KMS-11 (cell line): ENCODE data around the gene ZRANB2.

Experiments
- H2AFZ ChIP-seq: fragments of 200-600 bp; sonication (generic); 2 replicates; pipeline ENCODE4 v1.6.1; 2016; ENCODE audit warnings: antibody characterized with exemption, mixed run types, low read depth
- H3K27ac ChIP-seq: fragments of 200-600 bp; sonication (generic); 2 replicates; pipeline ENCODE4 v1.6.1; 2016; ENCODE audit warnings: mild to moderate bottlenecking, mixed run types
- H3K27me3 ChIP-seq: fragments of 200-600 bp; sonication (generic); 2 replicates; pipeline ENCODE4 v1.6.1; 2017; ENCODE audit warnings: mild to moderate bottlenecking, low read depth, mixed run types, moderate library complexity; ENCODE audit not compliant: insufficient read depth
- H3K36me3 ChIP-seq: fragments of 200-600 bp; sonication (generic); 2 replicates; pipeline ENCODE4 v1.6.1; 2017; ENCODE audit warnings: mild to moderate bottlenecking, mixed run types; ENCODE audit not compliant: insufficient read depth
- H3K4me1 ChIP-seq: fragments of 200-600 bp; sonication (generic); 2 replicates; pipeline ENCODE4 v1.6.1; 2016; ENCODE audit warnings: mild to moderate bottlenecking, low read depth, mixed run types; ENCODE audit not compliant: poor library complexity, severe bottlenecking
- H3K4me2 ChIP-seq: fragments of 200-600 bp; sonication (generic); 2 replicates; pipeline ENCODE4 v1.7.0; 2016; ENCODE audit warnings: mild to moderate bottlenecking, mixed run types
- H3K4me3 ChIP-seq: fragments of 200-600 bp; sonication (generic); IDR thresholded peaks from 2 replicates; pipeline ENCODE4 v1.6.1; 2017; ENCODE audit warnings: low read depth, low read length, mixed read lengths; ENCODE audit not compliant: insufficient read depth
- H3K79me2 ChIP-seq: fragments of 200-600 bp; sonication (generic); 2 replicates; pipeline ENCODE4 v1.6.1; 2016; ENCODE audit warnings: low read depth, mixed run types; ENCODE audit not compliant: insufficient read depth
- H3K9ac ChIP-seq: fragments of 200-600 bp; sonication (generic); 2 replicates; pipeline ENCODE4 v1.6.1; 2016; ENCODE audit warnings: mild to moderate bottlenecking, mixed run types
- H4K20me1 ChIP-seq: fragments of 200-600 bp; sonication (generic); 2 replicates; pipeline ENCODE4 v1.6.1; 2016; ENCODE audit warnings: mild to moderate bottlenecking, mixed run types; ENCODE audit not compliant: insufficient read depth
- TF ChIP-seq, protein P1 (sequence below): fragments of 200-600 bp; sonication (generic); conservative IDR thresholded peaks from 2 replicates; pipeline ENCODE4 v1.6.1; 2017; ENCODE audit warnings: low read depth, mild to moderate bottlenecking, antibody characterized with exemption, low read length, moderate library complexity, mixed read lengths

ZRANB2 gene

DNA sequence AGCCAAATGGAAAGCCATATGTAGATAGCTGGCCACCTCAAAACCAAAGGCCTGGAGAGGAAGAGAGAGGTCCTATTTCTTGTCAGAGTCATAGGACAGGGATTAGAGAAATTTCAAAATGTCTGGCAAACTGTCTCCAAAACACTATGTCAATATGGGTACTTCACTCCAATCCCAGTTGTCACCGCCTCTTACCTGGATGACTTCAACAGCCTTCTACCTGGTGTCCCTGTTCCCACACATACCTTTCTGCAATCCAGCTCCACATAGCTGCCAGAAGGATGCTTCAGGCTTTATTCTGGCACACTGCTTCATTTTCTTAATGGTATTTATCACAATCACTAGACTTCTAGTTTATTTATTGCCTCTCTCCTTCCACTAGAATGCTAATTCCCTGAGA is 47.7 kb downstream of the ZRANB2 start:
- no peaks in the 10 kb centered on the region for H3K4me1 ChIP-seq
- no peaks in the 10 kb centered on the region for H3K36me3 ChIP-seq
- H2AFZ ChIP-seq, result no peak overlapping the region
- H3K27ac ChIP-seq, result no peak overlapping the region
- H4K20me1 ChIP-seq, result no peaks in the 10 kb centered on the region
- no peaks in the 10 kb centered on the region for H3K27me3 ChIP-seq
- H3K79me2 ChIP-seq, result no peaks in the 10 kb centered on the region
- H3K4me2 ChIP-seq, result no peak overlapping the region
- H3K9ac ChIP-seq, result no peak overlapping the region
- no peak overlapping the region for H3K4me3 ChIP-seq
- TF ChIP-seq, protein P1, sequence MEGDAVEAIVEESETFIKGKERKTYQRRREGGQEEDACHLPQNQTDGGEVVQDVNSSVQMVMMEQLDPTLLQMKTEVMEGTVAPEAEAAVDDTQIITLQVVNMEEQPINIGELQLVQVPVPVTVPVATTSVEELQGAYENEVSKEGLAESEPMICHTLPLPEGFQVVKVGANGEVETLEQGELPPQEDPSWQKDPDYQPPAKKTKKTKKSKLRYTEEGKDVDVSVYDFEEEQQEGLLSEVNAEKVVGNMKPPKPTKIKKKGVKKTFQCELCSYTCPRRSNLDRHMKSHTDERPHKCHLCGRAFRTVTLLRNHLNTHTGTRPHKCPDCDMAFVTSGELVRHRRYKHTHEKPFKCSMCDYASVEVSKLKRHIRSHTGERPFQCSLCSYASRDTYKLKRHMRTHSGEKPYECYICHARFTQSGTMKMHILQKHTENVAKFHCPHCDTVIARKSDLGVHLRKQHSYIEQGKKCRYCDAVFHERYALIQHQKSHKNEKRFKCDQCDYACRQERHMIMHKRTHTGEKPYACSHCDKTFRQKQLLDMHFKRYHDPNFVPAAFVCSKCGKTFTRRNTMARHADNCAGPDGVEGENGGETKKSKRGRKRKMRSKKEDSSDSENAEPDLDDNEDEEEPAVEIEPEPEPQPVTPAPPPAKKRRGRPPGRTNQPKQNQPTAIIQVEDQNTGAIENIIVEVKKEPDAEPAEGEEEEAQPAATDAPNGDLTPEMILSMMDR, result no peak

GRCh38 chr1:71031426-71031825 is 49.4 kb downstream of the ZRANB2 start:
- no peaks in the 10 kb centered on the region for H3K4me1 ChIP-seq
- H3K27me3 ChIP-seq, result no peaks in the 10 kb centered on the region
- H4K20me1 ChIP-seq, result no peaks in the 10 kb centered on the region
- H3K4me2 ChIP-seq, result no peak overlapping the region
- TF ChIP-seq, protein P1, result no peak
- no peaks in the 10 kb centered on the region for H3K79me2 ChIP-seq
- H3K36me3 ChIP-seq, result no peaks in the 10 kb centered on the region
- H3K27ac ChIP-seq, result no peak overlapping the region
- no peak overlapping the region for H2AFZ ChIP-seq
- H3K9ac ChIP-seq, result no peak overlapping the region
- H3K4me3 ChIP-seq, result no peak overlapping the region

- no peaks in the 10 kb centered on the region for H3K79me2 ChIP-seq
- no peak overlapping the region for H3K4me3 ChIP-seq
- H3K27me3 ChIP-seq, result no peaks in the 10 kb centered on the region
- no peak overlapping the region for H3K9ac ChIP-seq
- no peaks in the 10 kb centered on the region for H3K36me3 ChIP-seq
- no peaks in the 10 kb centered on the region for H4K20me1 ChIP-seq
- TF ChIP-seq, protein P1, result no peak
- H3K4me2 ChIP-seq, result no peak overlapping the region
- no peak overlapping the region for H3K27ac ChIP-seq
- no peak overlapping the region for H2AFZ ChIP-seq
- no peaks in the 10 kb centered on the region for H3K4me1 ChIP-seq
Measured at GRCh38 chr1:71030026-71030425, 50.8 kb downstream of the ZRANB2 start.

DNA sequence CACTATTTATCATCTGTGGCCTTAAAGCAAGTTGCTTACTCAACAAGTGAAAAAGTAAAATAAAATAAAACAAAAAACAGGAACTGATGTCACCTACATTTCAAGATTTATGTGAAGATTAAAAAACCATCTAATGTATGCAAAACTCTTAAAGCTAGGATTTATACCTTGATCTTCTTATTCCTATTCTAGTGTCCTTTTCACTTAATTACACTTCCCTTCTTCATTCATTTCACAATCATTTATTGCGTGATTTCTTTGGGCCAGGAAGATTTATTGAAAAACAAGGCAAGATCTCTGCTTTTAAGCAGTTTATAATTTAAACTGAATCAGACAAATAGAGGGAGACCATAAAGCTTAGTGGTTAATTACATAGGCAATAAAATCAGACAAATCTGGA is 51.9 kb downstream of the ZRANB2 start:
- H4K20me1 ChIP-seq, result no peaks in the 10 kb centered on the region
- no peaks in the 10 kb centered on the region for H3K36me3 ChIP-seq
- no peak overlapping the region for H2AFZ ChIP-seq
- H3K79me2 ChIP-seq, result no peaks in the 10 kb centered on the region
- H3K4me2 ChIP-seq, result no peak overlapping the region
- H3K9ac ChIP-seq, result no peak overlapping the region
- TF ChIP-seq, protein P1, result no peak
- no peak overlapping the region for H3K4me3 ChIP-seq
- H3K4me1 ChIP-seq, result no peaks in the 10 kb centered on the region
- H3K27ac ChIP-seq, result no peak overlapping the region
- H3K27me3 ChIP-seq, result no peaks in the 10 kb centered on the region

GRCh38 chr1:71027991-71028390 is 52.8 kb downstream of the ZRANB2 start:
- no peaks in the 10 kb centered on the region for H3K4me1 ChIP-seq
- TF ChIP-seq, protein P1, result no peak
- H2AFZ ChIP-seq, result no peak overlapping the region
- no peaks in the 10 kb centered on the region for H3K36me3 ChIP-seq
- H3K27me3 ChIP-seq, result no peaks in the 10 kb centered on the region
- no peaks in the 10 kb centered on the region for H4K20me1 ChIP-seq
- no peak overlapping the region for H3K4me3 ChIP-seq
- no peak overlapping the region for H3K27ac ChIP-seq
- no peaks in the 10 kb centered on the region for H3K79me2 ChIP-seq
- no peak overlapping the region for H3K4me2 ChIP-seq
- H3K9ac ChIP-seq, result no peak overlapping the region
